DND-41 (cell line): ENCODE results near the gene MBD6.

ENCODE experiments used
- CTCF ChIP-seq: IDR thresholded peaks from 2 replicates; pipeline ENCODE4 v1.5.1; 2012; ENCODE audit warnings: borderline replicate concordance, low read length, moderate library complexity, mild to moderate bottlenecking; ENCODE audit not compliant: poor library complexity, severe bottlenecking; ENCODE audit errors: extremely low read depth
- EZH2 ChIP-seq: IDR thresholded peaks from 3 replicates; pipeline ENCODE4 v1.6.1; 2012; ENCODE audit warnings: borderline replicate concordance, low read depth, mild to moderate bottlenecking, moderate library complexity, low read length, inconsistent platforms; ENCODE audit not compliant: severe bottlenecking

DNA sequence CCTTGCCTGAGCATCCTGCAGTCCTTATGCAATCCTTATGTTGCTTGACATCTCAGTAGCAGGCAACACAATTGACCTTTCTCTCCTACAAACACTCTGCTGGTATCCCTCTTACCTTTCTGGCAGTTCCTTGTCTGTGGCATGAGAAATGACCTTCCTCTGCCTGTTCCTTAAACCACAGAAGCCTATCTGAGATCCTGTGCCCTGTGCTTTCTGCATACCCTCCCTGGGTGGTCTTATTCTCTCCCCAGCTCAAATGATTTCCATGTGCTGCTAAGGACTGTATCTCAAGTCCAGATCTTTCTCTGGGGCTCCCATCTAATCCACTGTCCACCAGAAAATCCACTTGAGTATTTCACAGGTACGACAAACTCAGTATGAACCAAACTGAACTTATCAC is 41.0 kb upstream of the MBD6 start:
- TF ChIP-seq EZH2 = no peak
- no peak for TF ChIP-seq CTCF
